Astrocyte (in vitro differentiated cells and primary cell): ENCODE measurements around the gene CARD11. TPM values are rescaled to one million over a fixed set of nuclear protein-coding genes. Genes with fewer than 3 reads are reported as not detected.

Experiments
- DNase-seq: peaks from one replicate; pipeline ENCODE4 v3.0.0-alpha.2; 2010; ENCODE audit warnings: low read depth
- FAIRE-seq: peaks from 2 replicates; lab custom pipeline; 2011; peaks lifted over from hg19 to GRCh38; lab: Jason Lieb, UNC
- H2AFZ ChIP-seq: 2 replicates; pipeline ENCODE4 v1.6.0; 2012; ENCODE audit warnings: low read depth, low read length, inconsistent platforms
- H3K27ac ChIP-seq: 2 replicates; pipeline ENCODE4 v1.5.1; 2011; ENCODE audit warnings: low read depth, low read length, inconsistent platforms
- H3K27me3 ChIP-seq: 2 replicates; pipeline ENCODE4 v1.6.0; 2011; ENCODE audit warnings: low read length, inconsistent platforms; ENCODE audit not compliant: insufficient read depth
- H3K36me3 ChIP-seq: 2 replicates; pipeline ENCODE4 v1.5.1; 2011; ENCODE audit warnings: low read length, inconsistent platforms; ENCODE audit not compliant: insufficient read depth
- H3K4me1 ChIP-seq: 2 replicates; pipeline ENCODE4 v1.5.1; 2011; ENCODE audit warnings: low read length, inconsistent platforms; ENCODE audit not compliant: insufficient read depth
- H3K4me2 ChIP-seq: 2 replicates; pipeline ENCODE4 v1.6.0; 2012; ENCODE audit warnings: low read length, inconsistent platforms
- H3K4me3 ChIP-seq: 2 replicates; pipeline ENCODE4 v1.5.1; 2011; ENCODE audit warnings: low read depth, mild to moderate bottlenecking, low read length, inconsistent platforms; ENCODE audit not compliant: insufficient read depth
- H3K79me2 ChIP-seq: 2 replicates; pipeline ENCODE4 v1.6.0; 2012; ENCODE audit warnings: mild to moderate bottlenecking, low read length, inconsistent platforms; ENCODE audit not compliant: insufficient read depth
- H3K9ac ChIP-seq: 2 replicates; pipeline ENCODE4 v1.6.0; 2012; ENCODE audit warnings: mild to moderate bottlenecking, low read length, inconsistent platforms
- H3K9me3 ChIP-seq: 2 replicates; pipeline ENCODE4 v1.5.1; 2012; ENCODE audit warnings: low read depth, mild to moderate bottlenecking, low read length, inconsistent platforms; ENCODE audit not compliant: insufficient read depth
- H4K20me1 ChIP-seq: 2 replicates; pipeline ENCODE4 v1.6.0; 2012; ENCODE audit warnings: low read length, inconsistent platforms; ENCODE audit not compliant: insufficient read depth
- H3K27ac Mint-ChIP-seq: one replicate; pipeline ENCODE4 v1.8.0; 2021; ENCODE audit warnings: mild to moderate bottlenecking, mixed read lengths; ENCODE audit not compliant: unreplicated experiment
- H3K27me3 Mint-ChIP-seq: one replicate; pipeline ENCODE4 v1.8.0; 2021; ENCODE audit warnings: low read depth, mixed read lengths; ENCODE audit not compliant: unreplicated experiment
- H3K36me3 Mint-ChIP-seq: one replicate; pipeline ENCODE4 v1.8.0; 2021; ENCODE audit warnings: low read depth, mixed read lengths; ENCODE audit not compliant: unreplicated experiment
- H3K4me1 Mint-ChIP-seq: one replicate; pipeline ENCODE4 v1.8.0; 2021; ENCODE audit warnings: low read depth, mixed read lengths; ENCODE audit not compliant: unreplicated experiment
- H3K4me3 Mint-ChIP-seq: one replicate; pipeline ENCODE4 v1.8.0; 2021; ENCODE audit warnings: mild to moderate bottlenecking, moderate library complexity, mixed read lengths; ENCODE audit not compliant: unreplicated experiment
- H3K9me3 Mint-ChIP-seq: one replicate; pipeline ENCODE4 v1.8.0; 2021; ENCODE audit warnings: mild to moderate bottlenecking, mixed read lengths; ENCODE audit not compliant: unreplicated experiment
- EZH2 ChIP-seq: IDR thresholded peaks from 2 replicates; pipeline ENCODE4 v1.6.1; 2012; ENCODE audit warnings: mild to moderate bottlenecking, low read length, inconsistent platforms; ENCODE audit not compliant: insufficient read depth
- total RNA-seq: library from RNA; stranded (reverse); gene quantifications from 2 replicates; pipeline ENCODE4 v1.2.1, GENCODE V29; 2021
- TF ChIP-seq, protein P1 (sequence below): IDR thresholded peaks from 2 replicates; pipeline ENCODE4 v1.5.1; 2011; ENCODE audit warnings: low read depth, mild to moderate bottlenecking, inconsistent platforms, low read length, moderate library complexity; ENCODE audit not compliant: insufficient read depth

Gene CARD11
- total RNA-seq, 1 donor from 2014 or later, result 9.5 TPM

DNA sequence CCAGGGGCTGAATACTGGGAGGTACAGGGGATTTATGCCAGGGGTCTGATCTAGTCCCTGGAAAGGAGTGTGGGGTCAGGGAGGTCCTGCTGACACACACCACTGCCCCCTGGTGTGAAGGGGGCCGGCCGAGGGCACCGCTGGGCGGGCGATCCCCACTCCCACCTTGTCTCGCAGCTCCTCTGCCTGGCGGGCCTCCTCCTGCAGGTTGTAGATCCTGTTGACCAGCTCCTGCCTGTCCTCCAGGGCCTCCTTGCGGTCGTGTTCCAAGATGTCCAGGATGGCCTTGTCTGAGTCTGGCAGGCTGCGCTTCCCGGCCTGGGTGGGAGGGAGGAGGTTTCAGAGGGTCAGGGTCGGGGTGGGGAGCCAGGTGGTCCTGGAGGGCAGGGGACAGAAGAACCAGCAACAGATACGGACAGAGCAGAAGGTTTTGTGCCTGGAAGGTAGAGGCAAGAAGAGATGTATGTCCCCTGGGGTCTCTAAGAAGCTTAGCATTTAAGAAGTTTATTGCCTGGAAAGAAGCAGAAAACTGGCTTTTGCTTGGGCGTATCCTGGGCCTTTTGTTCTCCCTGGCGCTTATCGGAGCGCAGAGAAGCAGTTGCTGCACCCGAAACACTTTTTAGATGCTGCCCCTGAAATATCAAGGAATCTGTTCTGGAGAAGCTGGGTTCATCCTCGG is 105.0 kb downstream of the CARD11 start:
- Mint-ChIP-seq H3K4me1 (peaks cover 8% of the 10 kb centered on the region), H3K27me3 (peaks cover 2% of the 10 kb centered on the region), H3K27ac (no peak overlapping the region), H3K9me3 (peaks cover 10% of the 10 kb centered on the region), H3K4me3 (no peak overlapping the region), H3K36me3 (peaks cover 15% of the 10 kb centered on the region)
- Histone ChIP-seq H4K20me1 (no peaks in the 10 kb centered on the region), H3K4me2 (no peak overlapping the region), H3K27ac (no peak overlapping the region), H3K79me2 (no peaks in the 10 kb centered on the region), H3K9ac (no peak overlapping the region), H3K4me1 (peaks cover 4% of the 10 kb centered on the region), H3K27me3 (peaks cover 6% of the 10 kb centered on the region), H3K9me3 (no peaks in the 10 kb centered on the region), H3K4me3 (no peak overlapping the region), H2AFZ (no peak overlapping the region), H3K36me3 (no peaks in the 10 kb centered on the region)
- DNase-seq, result no peak
- no peak for TF ChIP-seq EZH2
- TF ChIP-seq, protein P1, sequence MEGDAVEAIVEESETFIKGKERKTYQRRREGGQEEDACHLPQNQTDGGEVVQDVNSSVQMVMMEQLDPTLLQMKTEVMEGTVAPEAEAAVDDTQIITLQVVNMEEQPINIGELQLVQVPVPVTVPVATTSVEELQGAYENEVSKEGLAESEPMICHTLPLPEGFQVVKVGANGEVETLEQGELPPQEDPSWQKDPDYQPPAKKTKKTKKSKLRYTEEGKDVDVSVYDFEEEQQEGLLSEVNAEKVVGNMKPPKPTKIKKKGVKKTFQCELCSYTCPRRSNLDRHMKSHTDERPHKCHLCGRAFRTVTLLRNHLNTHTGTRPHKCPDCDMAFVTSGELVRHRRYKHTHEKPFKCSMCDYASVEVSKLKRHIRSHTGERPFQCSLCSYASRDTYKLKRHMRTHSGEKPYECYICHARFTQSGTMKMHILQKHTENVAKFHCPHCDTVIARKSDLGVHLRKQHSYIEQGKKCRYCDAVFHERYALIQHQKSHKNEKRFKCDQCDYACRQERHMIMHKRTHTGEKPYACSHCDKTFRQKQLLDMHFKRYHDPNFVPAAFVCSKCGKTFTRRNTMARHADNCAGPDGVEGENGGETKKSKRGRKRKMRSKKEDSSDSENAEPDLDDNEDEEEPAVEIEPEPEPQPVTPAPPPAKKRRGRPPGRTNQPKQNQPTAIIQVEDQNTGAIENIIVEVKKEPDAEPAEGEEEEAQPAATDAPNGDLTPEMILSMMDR, result no peak
- no peak for FAIRE-seq

DNA sequence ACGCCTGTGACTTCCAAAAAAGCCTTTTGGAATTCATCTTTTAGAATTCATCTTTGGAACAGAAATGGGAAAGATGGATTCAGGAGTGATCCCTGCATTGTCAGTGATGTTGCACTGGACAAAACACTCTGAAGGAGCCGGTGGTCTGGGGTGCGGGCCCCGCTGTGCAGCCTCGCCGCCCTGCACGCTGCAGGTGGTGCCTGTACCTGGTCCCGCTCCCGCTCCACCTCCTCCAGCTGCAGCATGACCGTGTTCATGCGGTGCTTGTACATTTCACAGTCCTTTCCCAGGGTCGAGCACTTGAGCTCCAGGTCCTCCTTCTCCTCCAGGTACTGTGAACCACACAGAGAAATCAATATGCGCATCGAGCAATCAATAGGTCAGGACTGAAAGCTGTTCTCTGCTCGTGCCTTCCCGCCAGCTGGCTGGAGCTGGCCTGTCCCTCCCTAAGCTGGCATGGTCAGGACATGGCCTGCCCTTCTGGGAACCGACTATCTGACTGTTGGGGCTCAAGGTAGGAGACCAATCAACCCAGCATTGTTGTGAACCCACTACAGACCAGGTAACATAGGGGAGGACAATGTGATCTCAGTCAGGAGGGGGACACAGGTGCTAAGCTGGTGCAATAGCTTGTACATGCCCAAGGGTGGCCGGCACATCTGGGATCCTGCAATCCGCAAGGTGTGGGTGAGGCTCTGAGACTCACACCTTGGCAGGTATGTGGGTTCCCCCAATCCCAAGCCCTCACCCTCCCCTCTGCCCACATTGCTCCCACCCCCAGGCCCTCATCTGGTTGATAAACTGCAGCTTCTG is 105.8 kb downstream of the CARD11 start:
- peaks cover 9% of the 10 kb centered on the region for H3K9me3 Mint-ChIP-seq
- no peaks in the 10 kb centered on the region for H4K20me1 ChIP-seq
- peaks cover 6% of the 10 kb centered on the region for H3K27me3 ChIP-seq
- H3K4me3 ChIP-seq, result no peak overlapping the region
- H3K27ac ChIP-seq, result no peak overlapping the region
- DNase-seq, result no peak
- no peak overlapping the region for H3K27ac Mint-ChIP-seq
- no peak overlapping the region for H2AFZ ChIP-seq
- H3K9ac ChIP-seq, result no peak overlapping the region
- no peak for FAIRE-seq
- H3K9me3 ChIP-seq, result no peaks in the 10 kb centered on the region
- H3K27me3 Mint-ChIP-seq, result peaks cover 2% of the 10 kb centered on the region
- TF ChIP-seq, protein P1, result no peak
- TF ChIP-seq EZH2, result no peak
- peaks cover 11% of the 10 kb centered on the region for H3K4me1 Mint-ChIP-seq
- peaks cover 4% of the 10 kb centered on the region for H3K4me1 ChIP-seq
- no peaks in the 10 kb centered on the region for H3K36me3 ChIP-seq
- H3K79me2 ChIP-seq, result no peaks in the 10 kb centered on the region
- H3K4me2 ChIP-seq, result no peak overlapping the region
- peaks cover 14% of the 10 kb centered on the region for H3K36me3 Mint-ChIP-seq
- no peak overlapping the region for H3K4me3 Mint-ChIP-seq
